ENCODE data around the gene DSCAML1. TPM values are rescaled to one million over a fixed set of nuclear protein-coding genes. Genes with fewer than 3 reads are reported as not detected.
A peak's percentile ranks its signal among the peaks of the same experiment; 100 is the strongest.

The DSCAML1 gene
- total RNA-seq, 1 donor from 2014 or later = not detected

GRCh38 chr11:117824571-117825537 lies 27.8 kb upstream of the DSCAML1 start, which contains the start of gene FXYD2:
TSS of gene FXYD2 (minus strand) at chr11:117824744. CDS start at chr11:117824678, 66 bp downstream.
- H3K4me3 ChIP-seq = no peak within 1 kb of the TSS
- H3K36me3 ChIP-seq = no peaks in the 10 kb centered on the region
- H3K4me1 ChIP-seq = no peaks in the 10 kb centered on the region
- no peak for TF ChIP-seq CTCF (IDR thresholded peaks at IDR 0.05)
- no peaks in the 10 kb centered on the region for H3K9me3 ChIP-seq
- H3K27me3 ChIP-seq = no peaks in the 10 kb centered on the region
- intact Hi-C loops (cut with DNase I) = no loop called here
- peak in 1 of 2 donors; percentile 71 for DNase-seq (ENCODE audit: low spot score in 2 of 2)
- H3K27ac ChIP-seq = peak within 1 kb of the TSS; percentile 21 to 65

- intact Hi-C loops (cut with DNase I) = no loop called here
- Histone ChIP-seq H3K9me3 (no peaks in the 10 kb centered on the region), H3K27ac (peak overlapping the region; percentile 21 to 65), H3K27me3 (no peaks in the 10 kb centered on the region), H3K4me1 (no peaks in the 10 kb centered on the region), H3K4me3 (no peak overlapping the region), H3K36me3 (no peaks in the 10 kb centered on the region)
- DNase-seq (ENCODE audit: low spot score in 2 of 2) = peak in 1 of 2 donors; percentile 73
- TF ChIP-seq CTCF (IDR thresholded peaks at IDR 0.05) = no peak
Measured at GRCh38 chr11:117823946-117824420, 27.0 kb upstream of the DSCAML1 start.

GRCh38 chr11:117823294-117823945 lies 26.4 kb upstream of the DSCAML1 start:
- Histone ChIP-seq H3K9me3 (no peaks in the 10 kb centered on the region), H3K4me1 (no peaks in the 10 kb centered on the region), H3K27me3 (no peaks in the 10 kb centered on the region), H3K4me3 (no peak overlapping the region), H3K36me3 (no peaks in the 10 kb centered on the region), H3K27ac (peak overlapping the region; percentile 21 to 65)
- intact Hi-C loops (cut with DNase I) = no loop called here
- no peak for DNase-seq (ENCODE audit: low spot score in 2 of 2)
- peak in 1 of 3 experiments; percentile 7 for TF ChIP-seq CTCF (IDR thresholded peaks at IDR 0.05)

- Histone ChIP-seq H3K4me1 (no peaks in the 10 kb centered on the region), H3K4me3 (no peak overlapping the region), H3K36me3 (no peaks in the 10 kb centered on the region), H3K27ac (no peak overlapping the region), H3K27me3 (no peaks in the 10 kb centered on the region), H3K9me3 (no peaks in the 10 kb centered on the region)
- TF ChIP-seq CTCF (IDR thresholded peaks at IDR 0.05) = peak; percentile 9 to 32 (median 27)
- intact Hi-C loops (cut with DNase I) = no loop called here
- DNase-seq (ENCODE audit: low spot score in 2 of 2) = no peak
Measured at GRCh38 chr11:117822074-117823033, 25.3 kb upstream of the DSCAML1 start.

GRCh38 chr11:117821431-117821830 lies 24.4 kb upstream of the DSCAML1 start:
- Histone ChIP-seq H3K36me3 (no peaks in the 10 kb centered on the region), H3K4me1 (no peaks in the 10 kb centered on the region), H3K27ac (no peak overlapping the region), H3K4me3 (no peak overlapping the region), H3K27me3 (no peaks in the 10 kb centered on the region), H3K9me3 (no peaks in the 10 kb centered on the region)
- intact Hi-C loops (cut with DNase I) = no loop called here
- TF ChIP-seq CTCF (IDR thresholded peaks at IDR 0.05) = no peak
- DNase-seq (ENCODE audit: low spot score in 2 of 2) = no peak

All from ascending aorta (tissue), 2 donors.